Measurements from ENCODE around the gene AMH. TPM values are rescaled to one million over a fixed set of nuclear protein-coding genes. Genes with fewer than 3 reads are reported as not detected.

AMH gene
- total RNA-seq, 1 donor from 2014 or later: 3.5 TPM

DNA sequence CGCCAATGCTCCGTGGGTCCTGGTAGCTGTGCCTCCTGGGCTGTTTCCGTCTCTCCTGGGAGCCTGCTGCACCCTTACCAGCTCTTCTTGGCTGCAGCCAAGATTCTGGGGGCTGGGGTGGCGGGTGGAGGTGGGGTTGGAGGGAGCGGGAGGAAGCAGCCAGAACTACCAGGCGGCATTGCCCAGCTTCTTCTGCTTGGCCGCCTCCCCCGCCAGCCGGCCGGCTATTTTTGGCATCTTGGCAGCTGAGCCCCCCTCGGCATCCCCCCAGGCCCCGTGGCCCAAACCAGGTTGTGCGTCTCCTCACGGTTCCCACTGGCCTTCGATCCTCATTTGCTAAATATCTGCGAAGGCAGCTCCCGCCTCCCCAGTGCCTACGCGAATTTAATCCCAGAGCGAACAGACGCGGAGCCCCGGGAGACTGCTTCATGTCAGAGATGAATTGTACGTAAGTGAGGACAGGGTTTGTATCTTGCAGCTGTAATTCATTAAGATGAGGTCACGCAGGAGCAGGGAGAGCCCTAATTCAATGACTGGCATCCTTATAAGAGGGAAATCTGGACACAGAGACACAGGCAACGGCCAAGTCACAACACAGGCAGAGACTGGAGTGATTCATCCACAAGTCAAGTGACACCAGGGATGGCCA is 45.7 kb downstream of the AMH start:
- Mint-ChIP-seq H3K36me3 (no peaks in the 10 kb centered on the region), H3K27ac (no peak overlapping the region), H3K4me3 (peak overlapping the region; percentile 17), H3K9me3 (no peaks in the 10 kb centered on the region), H3K4me1 (peaks cover 9% of the 10 kb centered on the region), H3K27me3 (ENCODE audit: insufficient read depth, low read depth) (peaks cover 42% of the 10 kb centered on the region)
- Histone ChIP-seq H3K4me2 (no peak overlapping the region), H4K20me1 (ENCODE audit: low read depth) (peaks cover 24% of the 10 kb centered on the region), H3K4me1 (peaks cover 14% of the 10 kb centered on the region), H3K79me2 (ENCODE audit: low read depth) (no peaks in the 10 kb centered on the region), H3F3A (ENCODE audit: low read depth) (peaks cover 20% of the 10 kb centered on the region), H3K27ac (no peak overlapping the region), H3K4me3 (no peak overlapping the region), H3K36me3 (no peaks in the 10 kb centered on the region), H3K27me3 (peaks cover 67% of the 10 kb centered on the region), H3K9me3 (ENCODE audit: low read depth) (no peaks in the 10 kb centered on the region), H3K9ac (no peak overlapping the region), H2AFZ (replicated peaks) (no peak overlapping the region)
- no peak for TF ChIP-seq EZH2 (IDR thresholded peaks at IDR 0.05)
- TF ChIP-seq, protein P1, sequence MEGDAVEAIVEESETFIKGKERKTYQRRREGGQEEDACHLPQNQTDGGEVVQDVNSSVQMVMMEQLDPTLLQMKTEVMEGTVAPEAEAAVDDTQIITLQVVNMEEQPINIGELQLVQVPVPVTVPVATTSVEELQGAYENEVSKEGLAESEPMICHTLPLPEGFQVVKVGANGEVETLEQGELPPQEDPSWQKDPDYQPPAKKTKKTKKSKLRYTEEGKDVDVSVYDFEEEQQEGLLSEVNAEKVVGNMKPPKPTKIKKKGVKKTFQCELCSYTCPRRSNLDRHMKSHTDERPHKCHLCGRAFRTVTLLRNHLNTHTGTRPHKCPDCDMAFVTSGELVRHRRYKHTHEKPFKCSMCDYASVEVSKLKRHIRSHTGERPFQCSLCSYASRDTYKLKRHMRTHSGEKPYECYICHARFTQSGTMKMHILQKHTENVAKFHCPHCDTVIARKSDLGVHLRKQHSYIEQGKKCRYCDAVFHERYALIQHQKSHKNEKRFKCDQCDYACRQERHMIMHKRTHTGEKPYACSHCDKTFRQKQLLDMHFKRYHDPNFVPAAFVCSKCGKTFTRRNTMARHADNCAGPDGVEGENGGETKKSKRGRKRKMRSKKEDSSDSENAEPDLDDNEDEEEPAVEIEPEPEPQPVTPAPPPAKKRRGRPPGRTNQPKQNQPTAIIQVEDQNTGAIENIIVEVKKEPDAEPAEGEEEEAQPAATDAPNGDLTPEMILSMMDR (IDR thresholded peaks at IDR 0.05): no peak
- no peak for TF ChIP-seq EZH2phosphoT487 (IDR thresholded peaks at IDR 0.05)
- no peak for DNase-seq (ENCODE audit: low spot score)

DNA sequence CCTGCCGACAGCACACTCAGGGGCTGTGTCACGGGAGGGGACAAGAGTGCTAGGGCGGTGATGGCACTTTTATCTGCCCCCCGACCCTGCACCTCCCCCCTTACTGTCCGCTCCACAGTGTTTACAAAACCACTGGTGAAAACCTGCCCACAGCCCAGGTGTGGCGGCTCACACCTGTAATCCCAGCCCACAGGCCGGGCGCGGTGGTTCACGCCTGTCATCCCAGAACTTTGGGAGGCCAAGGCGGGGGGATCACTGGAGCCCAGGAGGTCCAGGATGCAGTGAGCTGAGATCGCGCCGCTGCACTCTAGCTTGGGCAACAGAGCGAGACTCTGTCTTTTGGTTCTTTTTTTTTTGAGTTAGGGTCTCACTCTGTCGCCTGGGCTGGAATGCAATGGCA is 47.0 kb downstream of the AMH start:
- TF ChIP-seq EZH2phosphoT487 (IDR thresholded peaks at IDR 0.05) (no peak), EZH2 (IDR thresholded peaks at IDR 0.05) (no peak)
- TF ChIP-seq, protein P1 (IDR thresholded peaks at IDR 0.05): no peak
- H3K4me3 Mint-ChIP-seq: no peak overlapping the region
- Histone ChIP-seq H3K9ac (no peak overlapping the region), H2AFZ (replicated peaks) (no peak overlapping the region), H3K4me3 (no peak overlapping the region), H3K36me3 (no peaks in the 10 kb centered on the region), H3K4me2 (no peak overlapping the region), H3K79me2 (ENCODE audit: low read depth) (no peaks in the 10 kb centered on the region), H4K20me1 (ENCODE audit: low read depth) (peaks cover 11% of the 10 kb centered on the region), H3K27me3 (peaks cover 54% of the 10 kb centered on the region), H3F3A (ENCODE audit: low read depth) (peaks cover 12% of the 10 kb centered on the region), H3K27ac (no peak overlapping the region), H3K9me3 (ENCODE audit: low read depth) (no peaks in the 10 kb centered on the region), H3K4me1 (peaks cover 3% of the 10 kb centered on the region)
- peaks cover 34% of the 10 kb centered on the region for H3K27me3 Mint-ChIP-seq (ENCODE audit: insufficient read depth, low read depth)
- no peaks in the 10 kb centered on the region for H3K9me3 Mint-ChIP-seq
- no peaks in the 10 kb centered on the region for H3K36me3 Mint-ChIP-seq
- peaks cover 14% of the 10 kb centered on the region for H3K4me1 Mint-ChIP-seq
- DNase-seq (ENCODE audit: low spot score): no peak
- H3K27ac Mint-ChIP-seq: no peak overlapping the region

DNA sequence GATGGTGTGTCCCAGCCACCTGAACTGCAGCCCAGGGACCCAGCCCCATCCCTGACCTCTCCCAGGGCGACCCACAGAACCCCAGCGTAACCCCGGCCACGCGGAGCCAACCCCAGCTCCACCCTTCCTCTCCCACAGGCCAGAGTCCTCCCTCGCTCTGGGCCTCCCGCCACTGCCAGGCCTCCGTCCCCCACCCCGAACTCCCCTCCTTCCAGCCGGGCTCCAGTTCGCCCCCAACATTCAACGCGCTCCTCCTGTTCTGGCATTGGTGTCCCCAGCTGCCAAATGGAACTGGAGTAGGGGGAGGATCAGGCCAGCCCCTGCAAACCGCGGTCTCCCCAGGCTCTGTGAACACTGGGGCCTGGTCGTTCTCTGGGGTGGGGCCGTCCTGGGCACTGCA is 51.4 kb downstream of the AMH start:
- no peaks in the 10 kb centered on the region for H3K36me3 ChIP-seq
- H3K4me1 Mint-ChIP-seq: peaks cover 22% of the 10 kb centered on the region
- H2AFZ ChIP-seq (replicated peaks): no peak overlapping the region
- H3K9me3 ChIP-seq (ENCODE audit: low read depth): no peaks in the 10 kb centered on the region
- no peaks in the 10 kb centered on the region for H3K79me2 ChIP-seq (ENCODE audit: low read depth)
- no peaks in the 10 kb centered on the region for H4K20me1 ChIP-seq (ENCODE audit: low read depth)
- no peak overlapping the region for H3K27ac ChIP-seq
- H3K4me3 Mint-ChIP-seq: peak overlapping the region; percentile 41
- H3K27me3 ChIP-seq: peaks cover 34% of the 10 kb centered on the region
- no peak overlapping the region for H3K4me2 ChIP-seq
- H3K4me3 ChIP-seq: no peak overlapping the region
- no peaks in the 10 kb centered on the region for H3K36me3 Mint-ChIP-seq
- no peak overlapping the region for H3K27ac Mint-ChIP-seq
- peaks cover 6% of the 10 kb centered on the region for H3K4me1 ChIP-seq
- no peak for DNase-seq (ENCODE audit: low spot score)
- peaks cover 18% of the 10 kb centered on the region for H3K27me3 Mint-ChIP-seq (ENCODE audit: insufficient read depth, low read depth)
- H3F3A ChIP-seq (ENCODE audit: low read depth): peaks cover 5% of the 10 kb centered on the region
- H3K9ac ChIP-seq: no peak overlapping the region
- TF ChIP-seq EZH2 (IDR thresholded peaks at IDR 0.05): no peak
- TF ChIP-seq, protein P1 (IDR thresholded peaks at IDR 0.05): no peak
- no peak for TF ChIP-seq EZH2phosphoT487 (IDR thresholded peaks at IDR 0.05)
- no peaks in the 10 kb centered on the region for H3K9me3 Mint-ChIP-seq

MicroRNA genes within 50 kb of the gene (microRNA counts, 767-probe panel; counts per million panel counts)
- 460 counts per million, percentile 90 among the panel's probes with 10 or more counts for microRNA hsa-miR-1227

Small RNAs within 50 kb of the gene (microRNA-seq; reads per million reads assigned to microRNA genes)
- gene MIR1227: 4.5 reads per million, percentile 23 among the genes with 10 or more reads in this experiment
- gene MIR4321: not detected

Small RNAs within 50 kb of the gene (small RNA-seq; reads per million reads assigned to genes)
- gene MIR1227: not detected

Other genes with a start within 250 kb of the AMH start
- 48.8 and 148 TPM in 2 replicates for gene BTBD2, start 233.6 kb upstream of the AMH start, total RNA-seq (ENCODE audit: low replicate concordance)
- 46.0 and 106 TPM in 2 replicates for gene MKNK2, start 198.1 kb upstream of the AMH start, total RNA-seq (ENCODE audit: low replicate concordance)
- 6.0 and 15.9 TPM in 2 replicates for gene MOB3A, start 153.0 kb upstream of the AMH start, total RNA-seq (ENCODE audit: low replicate concordance)
- 3.7 TPM in 1 of 2 replicates, not detected in the other for gene IZUMO4, start 152.4 kb upstream of the AMH start, total RNA-seq (ENCODE audit: low replicate concordance)
- 50.9 and 93.7 TPM in 2 replicates for gene AP3D1, start 97.8 kb upstream of the AMH start, total RNA-seq (ENCODE audit: low replicate concordance)
- 8.9 and 21.1 TPM in 2 replicates for gene DOT1L, start 85.4 kb upstream of the AMH start, total RNA-seq (ENCODE audit: low replicate concordance)
- 77.6 and 145 TPM in 2 replicates for gene PLEKHJ1, start 13.0 kb upstream of the AMH start, total RNA-seq (ENCODE audit: low replicate concordance)
- gene SF3A2, start 12.5 kb upstream of the AMH start, total RNA-seq (ENCODE audit: low replicate concordance): 14.4 and 50.7 TPM in 2 replicates
- gene JSRP1, start 7.1 kb downstream of the AMH start, total RNA-seq (ENCODE audit: low replicate concordance): 0.12 TPM in 1 of 2 replicates, not detected in the other
- not detected in 2 replicates for gene PEAK3, start 32.9 kb downstream of the AMH start, total RNA-seq (ENCODE audit: low replicate concordance)
- gene LINGO3, start 58.8 kb downstream of the AMH start, total RNA-seq (ENCODE audit: low replicate concordance): 1.5 TPM in 1 of 2 replicates, not detected in the other
- 183 and 317 TPM in 2 replicates for gene LSM7, start 79.3 kb downstream of the AMH start, total RNA-seq (ENCODE audit: low replicate concordance)
- gene SPPL2B, start 79.4 kb downstream of the AMH start, total RNA-seq (ENCODE audit: low replicate concordance): 20.7 and 90.9 TPM in 2 replicates
- gene TMPRSS9, start 110.9 kb downstream of the AMH start, total RNA-seq (ENCODE audit: low replicate concordance): 0.40 TPM in 1 of 2 replicates, not detected in the other
- gene TIMM13, start 178.3 kb downstream of the AMH start, total RNA-seq (ENCODE audit: low replicate concordance): 22.3 and 37.9 TPM in 2 replicates
- gene LMNB2, start 207.6 kb downstream of the AMH start, total RNA-seq (ENCODE audit: low replicate concordance): 78.0 and 246 TPM in 2 replicates
- gene GADD45B, start 226.8 kb downstream of the AMH start, total RNA-seq (ENCODE audit: low replicate concordance): 3.9 and 6.2 TPM in 2 replicates